Fibroblast of mammary gland (primary cell): ENCODE measurements around the gene CDK6.

Experiments
- DNase-seq: peaks from one replicate; pipeline ENCODE4 v3.0.0-alpha.2; 2010; ENCODE audit warnings: low read depth
- H3K4me3 ChIP-seq: 2 replicates; pipeline ENCODE4 v1.5.1; 2011; ENCODE audit warnings: low read depth, mild to moderate bottlenecking, low read length, moderate library complexity; ENCODE audit not compliant: control insufficient read depth
- CTCF ChIP-seq: conservative IDR thresholded peaks from 2 replicates; pipeline ENCODE4 v1.5.1; 2011; ENCODE audit warnings: low read depth, low read length, inconsistent platforms; ENCODE audit not compliant: control insufficient read depth, insufficient read depth

CDK6 gene

GRCh38 chr7:92839901-92840300 is 3.5 kb upstream of the CDK6 start:
- no peak for TF ChIP-seq CTCF
- DNase-seq: no peak
- no peak overlapping the region for H3K4me3 ChIP-seq

GRCh38 chr7:92838934-92839333 is 2.6 kb upstream of the CDK6 start:
- no peak for DNase-seq
- H3K4me3 ChIP-seq: no peak overlapping the region
- TF ChIP-seq CTCF: no peak

- peak overlapping the region; percentile 87 for H3K4me3 ChIP-seq
- no peak for DNase-seq
These were observed 802 bp upstream of the CDK6 start for GRCh38 chr7:92837000-92837749.

GRCh38 chr7:92835851-92836488 is 403 bp downstream of the CDK6 start:
- no peak for TF ChIP-seq CTCF
- DNase-seq: no peak
- H3K4me3 ChIP-seq: peak overlapping the region; percentile 87

More at GRCh38 chr7:92837000-92837749, 802 bp upstream of the CDK6 start:
- no peak for TF ChIP-seq CTCF

- H3K4me3 ChIP-seq: peak overlapping the region; percentile 87
- TF ChIP-seq CTCF: no peak
- peak; percentile 74 for DNase-seq
These were observed 1.0 kb downstream of the CDK6 start for GRCh38 chr7:92835261-92835850.

- TF ChIP-seq CTCF: no peak
- DNase-seq: no peak
- H3K4me3 ChIP-seq: peak overlapping the region; percentile 87
These were observed 1.7 kb downstream of the CDK6 start for GRCh38 chr7:92834507-92835260.
